GM18951 (cell line): ENCODE data around the gene RMI2.

Experiments
- POLR2A ChIP-seq: IDR thresholded peaks from 4 replicates; pipeline ENCODE4 v1.6.1; 2011; ENCODE audit warnings: mild to moderate bottlenecking; ENCODE audit not compliant: insufficient read length, insufficient read depth; ENCODE audit errors: extremely low read depth
- in situ Hi-C: fragments of 300-500 bp; cut with MboI; formaldehyde crosslinking; loops from one replicate; pipeline ENCODE4 v1.12.0; 2022; ENCODE audit warnings: low sequenced_read_pairs, mixed read lengths, inconsistent platforms; ENCODE audit not compliant: unreplicated experiment

Gene RMI2

DNA sequence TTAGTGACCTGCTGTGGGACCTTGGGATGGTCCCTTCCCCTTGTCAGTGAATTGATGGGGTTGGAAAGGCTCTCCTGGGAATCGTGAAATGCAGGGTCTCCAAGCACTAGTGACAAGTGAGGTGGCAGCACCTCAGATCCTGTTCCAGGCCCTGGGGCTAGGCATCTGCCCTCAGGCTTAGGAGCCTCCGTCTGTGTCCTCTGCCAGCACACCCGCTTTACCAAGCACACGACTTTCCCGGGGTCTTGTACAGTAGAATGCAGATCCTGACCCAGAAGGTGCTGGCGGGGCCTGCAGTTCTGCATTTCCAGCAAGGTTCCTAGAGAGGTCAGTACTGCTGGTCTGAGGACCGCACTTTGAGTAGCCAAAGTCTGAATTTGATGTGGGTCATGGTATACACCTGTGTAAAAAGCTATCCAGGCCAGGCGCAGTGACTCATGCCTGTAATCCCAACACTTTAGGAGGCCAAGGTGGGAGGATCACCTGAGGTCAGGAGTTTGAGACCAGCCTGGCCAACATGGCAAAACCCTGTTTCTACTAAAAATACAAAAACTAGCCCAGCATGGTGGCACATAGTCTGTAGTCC is 30.9 kb upstream of the RMI2 start:
- TF ChIP-seq POLR2A, result no peak
- in situ Hi-C loops, result no loop called here

DNA sequence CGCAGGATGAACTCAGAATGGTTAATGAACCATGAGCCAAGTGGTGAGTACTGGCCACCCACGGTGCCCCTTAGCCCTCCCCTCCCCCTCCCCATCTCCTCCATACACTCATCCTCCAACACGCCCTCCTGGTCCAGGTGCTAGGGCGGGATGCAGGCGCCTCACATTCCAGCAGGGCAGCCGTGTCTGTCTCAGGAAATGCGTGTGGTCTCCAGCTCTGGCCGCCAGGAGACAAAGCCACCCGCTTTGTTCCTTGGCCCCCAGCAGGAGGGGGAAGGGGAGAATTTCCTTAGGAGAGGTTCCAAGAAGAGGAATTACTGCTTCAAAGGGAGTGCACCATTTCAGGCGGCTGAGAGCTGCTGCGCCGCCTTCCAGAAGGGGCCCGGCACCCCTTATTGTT is 29.7 kb upstream of the RMI2 start:
- TF ChIP-seq POLR2A, result no peak
- in situ Hi-C loops, result no loop called here

DNA sequence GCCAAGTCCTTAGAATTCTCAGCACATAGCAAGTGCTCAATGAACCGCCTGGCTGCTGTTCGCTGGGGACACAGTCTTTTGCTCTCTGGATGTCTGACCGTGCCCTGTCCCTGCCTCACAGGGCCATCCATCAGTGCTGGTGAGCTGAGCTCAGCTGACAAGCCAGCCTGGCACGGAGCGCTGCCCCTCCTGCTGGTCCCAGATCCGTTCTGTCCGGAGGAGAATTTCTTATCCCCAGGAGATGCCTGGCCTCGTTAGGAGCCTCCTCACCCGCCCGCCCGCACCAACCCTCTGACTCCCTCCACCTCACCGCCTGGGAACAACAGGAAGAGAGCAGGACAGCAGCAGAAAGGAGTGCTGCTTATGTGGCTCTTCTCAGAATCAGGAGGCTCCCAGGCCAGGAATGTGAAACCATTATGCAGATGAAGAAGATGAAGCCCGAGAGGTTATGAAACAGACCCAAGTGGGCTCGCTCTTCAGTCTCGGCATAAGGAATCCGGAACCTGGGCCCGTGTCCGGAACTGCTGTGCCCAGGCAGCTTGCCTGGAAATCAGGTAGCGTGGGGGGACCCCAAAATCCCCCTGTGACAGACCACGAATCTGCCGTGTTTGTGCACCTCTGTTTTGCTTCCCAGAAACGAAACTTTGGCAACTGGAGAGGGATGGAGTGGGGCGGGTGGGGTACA is 28.8 kb upstream of the RMI2 start:
- TF ChIP-seq POLR2A, result no peak
- in situ Hi-C loops, result no loop called here

DNA sequence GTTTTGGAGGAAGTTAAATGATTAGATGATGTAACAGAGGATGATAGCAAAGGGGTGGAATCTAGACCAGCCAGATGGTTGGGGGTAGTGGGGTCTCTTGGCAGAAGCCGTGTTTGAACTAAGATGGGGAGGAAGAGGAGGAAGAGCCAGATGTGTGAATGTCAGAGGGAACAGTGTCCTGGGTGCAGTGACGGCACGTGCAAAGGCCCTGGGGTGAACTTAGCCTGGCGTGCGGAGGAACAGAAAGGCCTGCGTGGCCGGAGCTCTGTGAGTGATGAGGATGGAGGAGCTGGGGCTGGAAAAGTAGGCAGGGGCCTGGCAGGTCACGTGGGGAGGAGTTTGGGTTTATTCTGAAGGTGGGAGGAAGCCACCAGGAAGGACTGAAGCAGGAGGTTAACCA is 26.4 kb upstream of the RMI2 start:
- TF ChIP-seq POLR2A, result no peak
- in situ Hi-C loops, result no loop called here

DNA sequence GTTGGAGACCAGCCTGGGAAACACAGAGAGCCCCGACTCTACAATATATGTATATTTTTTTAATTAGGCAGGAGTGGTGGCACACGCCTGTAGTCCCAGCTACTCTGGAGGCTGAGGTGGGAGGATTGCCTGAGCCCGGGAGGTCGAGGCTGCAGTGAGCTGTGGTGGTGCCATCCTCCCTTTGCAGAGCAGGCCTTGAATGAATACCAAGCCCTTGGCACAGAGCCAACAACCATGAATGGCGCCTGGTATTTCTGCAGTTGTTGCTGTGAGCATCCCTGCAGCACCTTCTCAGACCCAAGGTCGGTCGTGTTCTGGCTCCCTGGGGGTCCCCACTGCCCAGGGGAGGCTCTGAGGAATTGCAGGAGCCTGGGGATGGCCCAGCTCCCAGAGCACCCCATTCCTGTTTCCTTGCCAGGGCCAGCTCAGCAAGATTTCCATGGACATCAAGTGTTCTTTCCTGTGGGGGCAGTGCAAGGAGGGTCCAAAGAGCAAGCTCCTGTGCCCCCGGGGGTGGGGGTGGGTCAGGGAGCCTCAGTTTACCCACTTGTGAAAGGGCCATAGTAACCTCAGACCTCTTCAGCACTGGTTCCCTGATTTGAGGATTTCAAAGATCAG is 25.6 kb upstream of the RMI2 start:
- TF ChIP-seq POLR2A, result no peak
- in situ Hi-C loops, result no loop called here

DNA sequence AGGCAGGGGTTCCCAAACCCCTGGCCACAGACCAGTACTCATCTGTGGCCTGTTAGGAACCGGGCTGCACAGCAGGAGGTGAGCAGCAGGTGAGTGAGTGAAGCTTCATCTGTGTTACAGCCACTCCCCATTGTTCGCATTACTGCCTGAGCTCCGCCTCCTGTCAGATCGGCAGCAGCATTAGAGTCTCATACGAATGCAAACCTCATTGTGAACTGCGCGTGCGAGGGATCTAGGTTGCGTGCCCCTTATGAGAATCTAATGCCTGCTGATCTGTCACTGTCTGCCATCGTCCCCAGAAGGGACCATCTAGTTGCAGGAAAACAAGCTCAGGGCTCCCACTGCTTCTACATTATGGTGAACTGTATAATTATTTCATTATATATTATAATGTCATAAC is 25.1 kb upstream of the RMI2 start:
- TF ChIP-seq POLR2A, result no peak
- in situ Hi-C loops, result no loop called here

DNA sequence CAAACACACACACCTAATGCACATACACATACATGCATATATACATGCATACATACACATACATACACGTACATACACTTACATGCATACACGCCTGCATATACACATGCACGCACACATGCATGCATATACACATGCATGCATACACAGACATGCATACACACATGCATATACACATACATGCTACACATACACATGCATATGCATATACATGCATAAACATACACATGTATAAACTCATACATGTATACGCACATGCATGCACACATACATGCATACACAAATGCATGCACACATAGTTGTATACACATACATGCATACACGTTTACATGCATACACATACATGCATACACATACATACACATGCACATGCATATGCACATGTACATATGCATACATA is 23.6 kb upstream of the RMI2 start:
- TF ChIP-seq POLR2A, result no peak
- in situ Hi-C loops, result no loop called here

DNA sequence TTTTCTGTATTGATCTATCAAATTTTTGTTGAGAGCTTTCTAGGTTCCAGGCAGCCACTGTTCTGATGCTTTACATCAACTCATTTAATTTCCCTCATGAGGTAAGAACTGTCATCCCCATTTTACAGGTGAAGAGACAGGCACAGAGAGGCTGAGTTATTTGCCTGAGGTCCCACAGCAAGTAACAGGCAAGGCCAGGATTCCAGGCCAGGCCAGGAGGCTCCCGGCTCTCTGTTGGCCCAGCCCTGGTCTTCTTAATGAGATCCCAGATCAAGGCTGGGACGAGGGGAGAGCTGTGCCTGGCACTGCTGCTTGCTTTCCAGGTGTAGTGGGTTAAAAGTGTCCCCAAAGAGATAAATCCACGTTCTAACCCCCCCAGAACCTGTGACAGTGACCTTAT is 22.4 kb upstream of the RMI2 start:
- in situ Hi-C loops, result no loop called here
- no peak for TF ChIP-seq POLR2A

DNA sequence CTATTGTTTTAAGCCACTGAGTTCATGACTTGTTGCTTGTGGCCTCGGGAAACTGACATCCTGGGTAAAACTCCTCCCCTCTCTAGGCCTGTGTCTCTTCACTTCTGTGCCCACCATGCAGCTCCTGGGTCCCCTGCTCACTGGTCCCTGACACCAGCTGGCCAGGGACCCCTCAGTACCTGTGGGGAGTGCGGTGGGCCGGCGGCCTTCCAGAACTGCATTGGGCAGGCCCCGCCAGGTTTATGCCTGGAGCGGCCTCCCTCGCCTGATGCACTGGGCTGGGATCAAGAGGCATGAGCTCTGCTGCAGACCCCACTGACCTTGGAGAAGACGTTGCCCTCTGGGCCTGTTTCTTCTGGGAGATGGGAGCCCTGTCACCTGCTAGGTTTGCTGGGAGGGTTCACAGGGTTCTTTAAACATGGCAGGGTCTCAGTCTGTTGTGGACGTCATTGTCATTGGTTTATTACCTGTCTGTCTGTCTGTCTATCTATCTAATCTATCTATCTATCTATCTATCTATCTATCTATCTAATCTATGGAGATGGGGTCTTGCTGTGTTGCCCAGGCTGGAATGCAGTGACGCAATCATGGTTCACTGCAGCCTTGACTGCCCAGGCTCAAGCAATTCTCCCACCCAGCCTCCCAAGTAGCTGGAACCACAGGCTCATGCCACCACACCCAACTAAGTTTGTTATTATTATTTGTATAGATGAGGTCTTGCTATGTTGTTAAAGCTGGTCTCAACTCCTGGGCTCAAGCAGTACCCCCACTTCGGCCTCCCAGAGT is 21.5 kb upstream of the RMI2 start:
- no peak for TF ChIP-seq POLR2A
- in situ Hi-C loops, result no loop called here

DNA sequence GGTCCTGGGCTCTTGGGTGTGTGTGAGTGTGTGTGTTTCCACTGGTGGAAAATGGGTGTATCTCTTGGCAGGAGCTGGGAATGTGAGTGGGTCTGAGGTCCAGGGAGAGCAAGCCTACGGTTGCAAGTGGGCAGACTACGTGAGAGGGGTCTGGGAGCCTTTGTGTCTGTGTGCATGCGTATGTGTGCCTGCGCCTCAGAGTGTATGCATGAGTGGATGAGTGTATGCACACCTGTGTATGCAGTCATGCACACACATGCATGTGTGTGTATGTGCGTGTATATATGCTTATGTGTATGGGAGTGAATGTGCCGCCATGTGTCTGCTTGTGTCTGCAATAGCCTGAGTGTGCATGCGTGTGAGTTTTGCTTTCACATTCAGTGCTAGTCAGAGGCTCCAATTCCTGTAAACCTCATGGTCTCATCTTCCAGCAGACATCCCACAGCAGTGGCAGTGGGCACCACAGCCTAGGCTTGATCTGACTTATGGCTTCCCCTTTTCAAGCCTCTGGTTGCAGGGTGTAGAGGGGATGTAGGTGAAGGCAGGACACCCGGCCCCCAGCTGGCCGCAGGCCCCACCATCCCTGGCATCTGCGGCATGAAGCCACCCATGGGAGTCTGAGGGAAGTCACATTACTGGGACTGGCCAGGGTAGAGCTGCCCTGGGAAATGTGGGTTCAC is 19.7 kb upstream of the RMI2 start:
- in situ Hi-C loops, result no loop called here
- no peak for TF ChIP-seq POLR2A

DNA sequence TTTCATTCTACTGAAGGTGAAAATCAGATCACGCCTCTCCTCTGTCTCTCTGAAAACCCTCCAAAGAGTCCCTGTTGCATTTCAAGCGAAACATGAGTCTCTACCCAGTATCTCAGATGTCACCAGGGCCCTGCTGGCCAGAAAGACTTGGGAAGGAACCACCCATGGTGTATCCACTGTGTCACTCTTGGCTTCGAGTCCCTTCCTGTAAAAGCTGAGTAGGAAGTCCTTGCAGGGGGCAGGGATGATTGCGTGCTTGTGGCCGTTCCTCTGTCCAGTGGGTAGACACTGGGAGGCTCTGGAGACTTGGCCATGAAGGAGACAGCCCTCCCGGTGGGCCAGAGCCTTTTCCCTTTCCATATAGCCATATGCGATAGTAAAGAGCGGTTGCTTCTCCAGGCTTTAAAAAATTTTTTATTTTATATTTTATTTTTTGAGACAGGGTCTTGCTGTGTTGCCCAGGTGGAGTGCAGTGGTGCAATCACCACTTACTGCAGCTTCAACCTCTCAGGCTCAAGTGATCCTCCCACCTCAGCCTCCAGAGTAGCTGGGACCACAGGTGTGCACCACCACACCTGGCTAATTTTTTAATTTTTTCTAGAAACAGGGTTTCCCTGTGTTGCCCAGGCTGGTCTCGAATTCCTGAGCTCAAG is 19.0 kb upstream of the RMI2 start:
- no peak for TF ChIP-seq POLR2A
- in situ Hi-C loops, result no loop called here

DNA sequence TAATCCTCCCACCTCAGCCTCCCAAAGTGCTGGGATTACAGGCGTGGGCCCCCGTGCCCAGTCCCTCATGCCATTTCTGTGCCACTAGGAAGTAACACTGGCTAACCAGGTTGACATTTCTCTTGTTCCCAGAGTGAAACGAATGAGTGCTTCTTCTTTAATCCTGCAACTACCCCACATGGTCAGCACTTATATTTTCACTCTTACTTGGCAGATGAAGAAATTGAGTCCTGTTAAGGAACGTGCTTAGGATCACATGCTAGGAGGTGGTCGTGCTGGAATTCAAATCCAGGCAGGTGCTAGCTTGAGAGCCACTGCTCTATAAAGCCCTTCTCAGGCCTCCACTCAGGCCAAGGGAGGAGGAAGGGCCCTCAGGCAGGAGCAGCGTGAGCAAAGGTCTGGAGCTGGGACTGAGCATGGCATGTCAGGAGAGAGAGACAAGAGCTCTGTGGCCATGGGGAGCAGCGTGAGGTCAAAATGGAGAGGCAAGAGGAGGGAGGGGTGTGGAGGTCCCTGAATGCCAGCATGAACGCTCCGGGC is 18.5 kb upstream of the RMI2 start:
- in situ Hi-C loops, result no loop called here
- no peak for TF ChIP-seq POLR2A
